HepG2 (cell line): Measurements from ENCODE around the gene DENND1C. TPM values are rescaled to one million over a fixed set of nuclear protein-coding genes. Genes with fewer than 3 reads are reported as not detected.

Source experiments
- DR1 ChIP-seq: sonication (generic); formaldehyde crosslinking; IDR thresholded peaks from 2 replicates; pipeline ENCODE4 v1.8.0; 2021; ENCODE audit warnings: mild to moderate bottlenecking, missing genetic modification reagents, inconsistent platforms
- FOSL2 ChIP-seq: sonication (generic); formaldehyde crosslinking; IDR thresholded peaks from 2 replicates; pipeline ENCODE4 v1.4.0; 2020; ENCODE audit warnings: missing genetic modification reagents
- GABPA ChIP-seq, 2 experiments: IDR thresholded peaks; 2 replicates each; pipeline ENCODE4 v1.6.1; 2011 to 2016; ENCODE audit warnings: low read depth in 2 of 2, low read length in 1 of 2, missing biosample characterization in 1 of 2, missing genetic modification characterization in 1 of 2
- GLI4 ChIP-seq: sonication (generic); formaldehyde crosslinking; IDR thresholded peaks from 2 replicates; pipeline ENCODE4 v1.5.1; 2020; ENCODE audit warnings: missing genetic modification reagents, mild to moderate bottlenecking, moderate library complexity, borderline replicate concordance
- KDM5B ChIP-seq: sonication (generic); formaldehyde crosslinking; IDR thresholded peaks from 2 replicates; pipeline ENCODE4 v1.4.0; 2020; ENCODE audit warnings: missing genetic modification reagents, mild to moderate bottlenecking, borderline replicate concordance
- POLR2G ChIP-seq: fragments of 200-400 bp; formaldehyde crosslinking; IDR thresholded peaks from 2 replicates; pipeline ENCODE4 v1.6.1; 2018; ENCODE audit warnings: mild to moderate bottlenecking, low read depth, low read length, moderate library complexity
- REXO4 ChIP-seq: sonication (generic); formaldehyde crosslinking; IDR thresholded peaks from 2 replicates; pipeline ENCODE4 v1.8.0; 2022; ENCODE audit warnings: missing genetic modification reagents, mild to moderate bottlenecking, borderline replicate concordance
- TEAD3 ChIP-seq: optimal IDR thresholded peaks from 2 replicates; pipeline ENCODE3; 2016; ENCODE audit warnings: borderline replicate concordance
- XBP1 ChIP-seq: sonication (generic); formaldehyde crosslinking; IDR thresholded peaks from 2 replicates; pipeline ENCODE4 v1.5.0; 2020; ENCODE audit warnings: missing genetic modification reagents
- ZNF224 ChIP-seq: sonication (generic); formaldehyde crosslinking; IDR thresholded peaks from 2 replicates; pipeline ENCODE4 v1.5.0; 2020; ENCODE audit warnings: mild to moderate bottlenecking, missing genetic modification reagents
- ZNF296 ChIP-seq: sonication (generic); formaldehyde crosslinking; conservative IDR thresholded peaks from 2 replicates; pipeline ENCODE4 v1.5.0; 2020; ENCODE audit warnings: mild to moderate bottlenecking, missing genetic modification reagents
- ZNF33B ChIP-seq: sonication (generic); formaldehyde crosslinking; IDR thresholded peaks from 2 replicates; pipeline ENCODE4 v1.5.1; 2020; ENCODE audit warnings: mild to moderate bottlenecking, missing genetic modification reagents
- ZNF510 ChIP-seq: sonication (generic); formaldehyde crosslinking; IDR thresholded peaks from 2 replicates; pipeline ENCODE4 v1.4.0; 2020; ENCODE audit warnings: low read depth, mild to moderate bottlenecking, missing genetic modification reagents
- ZNF572 ChIP-seq: sonication (generic); formaldehyde crosslinking; IDR thresholded peaks from 2 replicates; pipeline ENCODE4 v1.5.1; 2020; ENCODE audit warnings: mild to moderate bottlenecking, missing genetic modification reagents
- ZNF879 ChIP-seq: sonication (generic); formaldehyde crosslinking; IDR thresholded peaks from 2 replicates; pipeline ENCODE4 v1.8.1; 2023; ENCODE audit warnings: missing genetic modification reagents
- ZZZ3 ChIP-seq: sonication (generic); formaldehyde crosslinking; IDR thresholded peaks from 2 replicates; pipeline ENCODE4 v1.4.0; 2020; ENCODE audit warnings: missing genetic modification reagents, mild to moderate bottlenecking, borderline replicate concordance
- polyA plus RNA-seq, 8 experiments: library from polyadenylated mRNA; depleted of rRNA in 3 of 8; stranded (reverse) in 7 of 8; unstranded in 1 of 8; fragments of >200 nt; fragmentation: Illumina TruSeq in 4 of 8; extraction: Trizol in 4 of 8; gene quantifications; 2 replicates each; pipeline versions ENCODE4 v1.2.1 to v1.2.3, GENCODE V29; 2011 to 2016; ENCODE audit warnings: low read depth in 4 of 8, missing spikeins in 1 of 8, mixed read lengths in 1 of 8; ENCODE audit not compliant: insufficient read depth in 1 of 8
- total RNA-seq, 5 experiments: library from RNA; depleted of rRNA; stranded (reverse); fragments of >200 nt; fragmentation: Illumina TruSeq; extraction: Trizol; gene quantifications; 2 replicates each; pipeline ENCODE4 v1.2.3, GENCODE V29; 2016; ENCODE audit warnings: low read depth in 1 of 5
- TF ChIP-seq, protein P1 (sequence below): sonication (generic); formaldehyde crosslinking; IDR thresholded peaks from 2 replicates; pipeline ENCODE4 v1.5.0; 2020; ENCODE audit warnings: mild to moderate bottlenecking, missing genetic modification reagents, borderline replicate concordance
- TF ChIP-seq, protein P2 (sequence below): sonication (generic); formaldehyde crosslinking; IDR thresholded peaks from 2 replicates; pipeline ENCODE4 v1.4.0; 2020; ENCODE audit warnings: missing genetic modification reagents
- TF ChIP-seq, protein P3 (sequence below): sonication (generic); formaldehyde crosslinking; IDR thresholded peaks from 2 replicates; pipeline ENCODE4 v1.4.0; 2020; ENCODE audit warnings: mild to moderate bottlenecking, missing genetic modification reagents
- TF ChIP-seq, protein P4 (sequence below): sonication (generic); formaldehyde crosslinking; IDR thresholded peaks from 2 replicates; pipeline ENCODE4 v1.5.1; 2020; ENCODE audit warnings: missing genetic modification reagents, mild to moderate bottlenecking, borderline replicate concordance
- TF ChIP-seq, protein P5 (sequence below): IDR thresholded peaks from 2 replicates; pipeline ENCODE4 v1.6.1; 2016; ENCODE audit warnings: missing genetic modification reagents, missing compliant biosample characterization

Gene DENND1C
- total and polyA plus RNA-seq, 2 of the 13 experiments (the other 11 are each of a cell fraction or from before 2014, with no cell fraction given), result 0.04 to 0.73 TPM

DNA sequence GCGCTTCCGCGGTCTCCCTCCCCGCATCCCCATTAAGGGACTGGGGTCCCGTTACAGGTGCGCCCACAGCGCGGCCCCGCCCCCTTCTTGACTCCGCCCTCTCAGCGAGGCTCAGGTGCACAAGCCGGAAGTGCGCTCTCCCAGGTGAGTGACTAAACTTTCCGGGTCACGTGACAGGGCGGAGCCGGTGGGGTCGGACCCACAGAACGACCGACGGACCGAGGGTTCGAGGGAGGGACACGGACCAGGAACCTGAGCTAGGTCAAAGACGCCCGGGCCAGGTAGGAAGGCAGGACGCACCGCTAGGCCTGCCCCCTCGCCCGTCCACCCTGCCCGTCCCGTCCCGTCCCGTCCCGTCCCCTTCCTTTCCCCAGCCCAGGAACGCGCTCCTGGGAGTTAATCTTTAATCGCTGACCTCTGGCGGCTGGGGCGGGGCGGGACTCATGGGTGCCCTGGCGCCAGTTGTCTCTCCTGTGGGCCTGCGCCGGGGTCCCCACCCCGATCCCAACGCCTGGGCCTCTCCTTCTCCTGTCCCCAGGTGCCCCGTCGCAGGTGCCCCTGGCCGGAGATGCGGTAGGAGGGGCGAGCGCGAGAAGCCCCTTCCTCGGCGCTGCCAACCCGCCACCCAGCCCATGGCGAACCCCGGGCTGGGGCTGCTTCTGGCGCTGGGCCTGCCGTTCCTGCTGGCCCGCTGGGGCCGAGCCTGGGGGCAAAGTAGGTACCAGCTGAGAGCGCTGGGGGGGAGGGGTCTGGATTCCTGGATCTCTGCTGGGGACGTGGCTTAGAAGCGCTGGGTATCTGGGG lies 17.3 kb downstream of the DENND1C start, which contains the start of gene CRB3 (continued):
- TF ChIP-seq, protein P1, sequence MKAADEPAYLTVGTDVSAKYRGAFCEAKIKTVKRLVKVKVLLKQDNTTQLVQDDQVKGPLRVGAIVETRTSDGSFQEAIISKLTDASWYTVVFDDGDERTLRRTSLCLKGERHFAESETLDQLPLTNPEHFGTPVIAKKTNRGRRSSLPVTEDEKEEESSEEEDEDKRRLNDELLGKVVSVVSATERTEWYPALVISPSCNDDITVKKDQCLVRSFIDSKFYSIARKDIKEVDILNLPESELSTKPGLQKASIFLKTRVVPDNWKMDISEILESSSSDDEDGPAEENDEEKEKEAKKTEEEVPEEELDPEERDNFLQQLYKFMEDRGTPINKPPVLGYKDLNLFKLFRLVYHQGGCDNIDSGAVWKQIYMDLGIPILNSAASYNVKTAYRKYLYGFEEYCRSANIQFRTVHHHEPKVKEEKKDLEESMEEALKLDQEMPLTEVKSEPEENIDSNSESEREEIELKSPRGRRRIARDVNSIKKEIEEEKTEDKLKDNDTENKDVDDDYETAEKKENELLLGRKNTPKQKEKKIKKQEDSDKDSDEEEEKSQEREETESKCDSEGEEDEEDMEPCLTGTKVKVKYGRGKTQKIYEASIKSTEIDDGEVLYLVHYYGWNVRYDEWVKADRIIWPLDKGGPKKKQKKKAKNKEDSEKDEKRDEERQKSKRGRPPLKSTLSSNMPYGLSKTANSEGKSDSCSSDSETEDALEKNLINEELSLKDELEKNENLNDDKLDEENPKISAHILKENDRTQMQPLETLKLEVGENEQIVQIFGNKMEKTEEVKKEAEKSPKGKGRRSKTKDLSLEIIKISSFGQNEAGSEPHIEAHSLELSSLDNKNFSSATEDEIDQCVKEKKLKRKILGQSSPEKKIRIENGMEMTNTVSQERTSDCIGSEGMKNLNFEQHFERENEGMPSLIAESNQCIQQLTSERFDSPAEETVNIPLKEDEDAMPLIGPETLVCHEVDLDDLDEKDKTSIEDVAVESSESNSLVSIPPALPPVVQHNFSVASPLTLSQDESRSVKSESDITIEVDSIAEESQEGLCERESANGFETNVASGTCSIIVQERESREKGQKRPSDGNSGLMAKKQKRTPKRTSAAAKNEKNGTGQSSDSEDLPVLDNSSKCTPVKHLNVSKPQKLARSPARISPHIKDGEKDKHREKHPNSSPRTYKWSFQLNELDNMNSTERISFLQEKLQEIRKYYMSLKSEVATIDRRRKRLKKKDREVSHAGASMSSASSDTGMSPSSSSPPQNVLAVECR (CRISPR knock-in tag), result peak; percentile 75; the same call in 1 of the 2 replicates
- TF ChIP-seq ZZZ3 (CRISPR knock-in tag), result no peak
- TF ChIP-seq, protein P2, sequence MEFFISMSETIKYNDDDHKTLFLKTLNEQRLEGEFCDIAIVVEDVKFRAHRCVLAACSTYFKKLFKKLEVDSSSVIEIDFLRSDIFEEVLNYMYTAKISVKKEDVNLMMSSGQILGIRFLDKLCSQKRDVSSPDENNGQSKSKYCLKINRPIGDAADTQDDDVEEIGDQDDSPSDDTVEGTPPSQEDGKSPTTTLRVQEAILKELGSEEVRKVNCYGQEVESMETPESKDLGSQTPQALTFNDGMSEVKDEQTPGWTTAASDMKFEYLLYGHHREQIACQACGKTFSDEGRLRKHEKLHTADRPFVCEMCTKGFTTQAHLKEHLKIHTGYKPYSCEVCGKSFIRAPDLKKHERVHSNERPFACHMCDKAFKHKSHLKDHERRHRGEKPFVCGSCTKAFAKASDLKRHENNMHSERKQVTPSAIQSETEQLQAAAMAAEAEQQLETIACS (CRISPR knock-in tag), result no peak
- peak; percentile 56 for TF ChIP-seq FOSL2 (CRISPR knock-in tag)
- TF ChIP-seq, protein P3, sequence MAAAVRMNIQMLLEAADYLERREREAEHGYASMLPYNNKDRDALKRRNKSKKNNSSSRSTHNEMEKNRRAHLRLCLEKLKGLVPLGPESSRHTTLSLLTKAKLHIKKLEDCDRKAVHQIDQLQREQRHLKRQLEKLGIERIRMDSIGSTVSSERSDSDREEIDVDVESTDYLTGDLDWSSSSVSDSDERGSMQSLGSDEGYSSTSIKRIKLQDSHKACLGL (CRISPR knock-in tag), result peak; percentile 33; the same call in 1 of the 2 replicates
- no peak for TF ChIP-seq ZNF510 (CRISPR knock-in tag)
- no peak; the same call in 1 of the 2 replicates for TF ChIP-seq DR1 (CRISPR knock-in tag)
- peak; percentile 35 for TF ChIP-seq TEAD3
- peak; percentile 37; the same call in 1 of the 2 replicates for TF ChIP-seq ZNF33B
- TF ChIP-seq GABPA (IDR thresholded peaks at IDR 0.05; ENCODE audit: low read depth, low read length), result peak; percentile 47
- peak; percentile 79 for TF ChIP-seq GABPA (CRISPR knock-in tag; IDR thresholded peaks at IDR 0.05; ENCODE audit: low read depth)
- TF ChIP-seq POLR2G, result peak; percentile 71
- TF ChIP-seq ZNF572, result 0 out of 2 replicates have a peak, but pooled peaks have one; percentile 72
- no peak for TF ChIP-seq XBP1 (CRISPR knock-in tag)
- TF ChIP-seq ZNF224, result peak; percentile 77; the same call in 1 of the 2 replicates
- TF ChIP-seq, protein P4, sequence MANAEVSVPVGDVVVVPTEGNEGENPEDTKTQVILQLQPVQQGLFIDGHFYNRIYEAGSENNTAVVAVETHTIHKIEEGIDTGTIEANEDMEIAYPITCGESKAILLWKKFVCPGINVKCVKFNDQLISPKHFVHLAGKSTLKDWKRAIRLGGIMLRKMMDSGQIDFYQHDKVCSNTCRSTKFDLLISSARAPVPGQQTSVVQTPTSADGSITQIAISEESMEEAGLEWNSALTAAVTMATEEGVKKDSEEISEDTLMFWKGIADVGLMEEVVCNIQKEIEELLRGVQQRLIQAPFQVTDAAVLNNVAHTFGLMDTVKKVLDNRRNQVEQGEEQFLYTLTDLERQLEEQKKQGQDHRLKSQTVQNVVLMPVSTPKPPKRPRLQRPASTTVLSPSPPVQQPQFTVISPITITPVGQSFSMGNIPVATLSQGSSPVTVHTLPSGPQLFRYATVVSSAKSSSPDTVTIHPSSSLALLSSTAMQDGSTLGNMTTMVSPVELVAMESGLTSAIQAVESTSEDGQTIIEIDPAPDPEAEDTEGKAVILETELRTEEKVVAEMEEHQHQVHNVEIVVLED (CRISPR knock-in tag), result peak; percentile 53; the same call in 1 of the 2 replicates
- 0 out of 2 replicates have a peak, but pooled peaks have one; percentile 36 for TF ChIP-seq GLI4 (CRISPR knock-in tag)
- peak; percentile 14; the same call in 1 of the 2 replicates for TF ChIP-seq KDM5B (CRISPR knock-in tag)
- TF ChIP-seq, protein P5, sequence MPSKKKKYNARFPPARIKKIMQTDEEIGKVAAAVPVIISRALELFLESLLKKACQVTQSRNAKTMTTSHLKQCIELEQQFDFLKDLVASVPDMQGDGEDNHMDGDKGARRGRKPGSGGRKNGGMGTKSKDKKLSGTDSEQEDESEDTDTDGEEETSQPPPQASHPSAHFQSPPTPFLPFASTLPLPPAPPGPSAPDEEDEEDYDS, result 0 out of 2 replicates have a peak, but pooled peaks have one; percentile 13
- no peak for TF ChIP-seq ZNF296 (CRISPR knock-in tag)
- TF ChIP-seq REXO4 (CRISPR knock-in tag), result no peak
- no peak for TF ChIP-seq ZNF879
